EH (cell line): ENCODE data around the gene PPM1L.

ENCODE experiments used
- DNase-seq: peaks from one replicate; pipeline ENCODE4 v3.0.0-alpha.2; 2015; ENCODE audit warnings: low read depth

Gene PPM1L

GRCh38 chr3:160809453-160809852, 53.4 kb downstream of the PPM1L start:
- DNase-seq: no peak

- peak; percentile 13 for DNase-seq
These were observed 54.6 kb downstream of the PPM1L start for GRCh38 chr3:160810362-160811236.

- no peak for DNase-seq
These were observed 55.2 kb downstream of the PPM1L start for GRCh38 chr3:160811237-160811548.

- DNase-seq: no peak
These were observed 56.3 kb downstream of the PPM1L start for GRCh38 chr3:160812304-160812703.

- DNase-seq: no peak
These were observed 59.2 kb downstream of the PPM1L start for GRCh38 chr3:160815280-160815679.

- no peak for DNase-seq
These were observed 64.0 kb downstream of the PPM1L start for GRCh38 chr3:160820022-160820421.

GRCh38 chr3:160820430-160820829, 64.4 kb downstream of the PPM1L start:
- no peak for DNase-seq

GRCh38 chr3:160822936-160823335, 66.9 kb downstream of the PPM1L start:
- no peak for DNase-seq

GRCh38 chr3:160825311-160825800, 69.3 kb downstream of the PPM1L start:
- DNase-seq: no peak

GRCh38 chr3:160826408-160826807, 70.4 kb downstream of the PPM1L start:
- DNase-seq: no peak

GRCh38 chr3:160826991-160827390, 71.0 kb downstream of the PPM1L start:
- DNase-seq: no peak

GRCh38 chr3:160827516-160827915, 71.5 kb downstream of the PPM1L start:
- no peak for DNase-seq

- no peak for DNase-seq
These were observed 72.8 kb downstream of the PPM1L start for GRCh38 chr3:160828880-160829279.

- DNase-seq: no peak
These were observed 73.5 kb downstream of the PPM1L start for GRCh38 chr3:160829486-160830009.

- peak; percentile 22 for DNase-seq
These were observed 74.8 kb downstream of the PPM1L start for GRCh38 chr3:160830796-160831195.

GRCh38 chr3:160831401-160831800, 75.4 kb downstream of the PPM1L start:
- DNase-seq: no peak

- DNase-seq: peak; percentile 2
These were observed 81.5 kb downstream of the PPM1L start for GRCh38 chr3:160837394-160837980.

- no peak for DNase-seq
These were observed 84.6 kb downstream of the PPM1L start for GRCh38 chr3:160840590-160840989.

- no peak for DNase-seq
These were observed 85.4 kb downstream of the PPM1L start for GRCh38 chr3:160841455-160841854.

- DNase-seq: no peak
These were observed 86.3 kb downstream of the PPM1L start for GRCh38 chr3:160842021-160843005.

- no peak for DNase-seq
These were observed 95.7 kb downstream of the PPM1L start for GRCh38 chr3:160851629-160852210.

- no peak for DNase-seq
These were observed 96.8 kb downstream of the PPM1L start for GRCh38 chr3:160852856-160853255.
